ENCODE results near the gene GFOD1. TPM values are rescaled to one million over a fixed set of nuclear protein-coding genes. Genes with fewer than 3 reads are reported as not detected.

The GFOD1 gene
- total RNA-seq, 1 donor from 2014 or later, result 20.2 TPM

DNA sequence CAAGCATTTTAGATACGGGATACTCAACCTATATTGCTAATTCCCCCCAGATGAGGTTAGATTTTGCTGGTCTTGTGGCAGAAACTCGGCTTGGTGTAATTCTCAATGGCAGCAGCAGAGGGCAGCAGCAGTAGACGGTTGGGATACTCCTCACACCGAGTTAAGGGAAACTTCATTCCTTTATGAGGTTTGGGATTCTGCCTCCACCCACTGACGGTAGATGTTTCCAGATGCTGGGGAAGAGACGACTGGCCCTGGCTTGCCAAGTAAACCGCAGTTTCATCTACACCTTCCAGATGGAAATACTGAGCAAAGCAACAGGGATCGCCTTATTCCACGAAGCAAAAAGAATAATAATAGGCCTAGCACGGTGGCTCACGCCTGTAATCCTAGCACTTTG, 150.8 kb downstream of the GFOD1 start:
- peak; percentile 87 to 88 for ATAC-seq
- Histone ChIP-seq H3K27me3 (ENCODE audit: low read depth) (no peaks in the 10 kb centered on the region), H3K4me3 (no peak overlapping the region), H3K9me3 (no peaks in the 10 kb centered on the region), H3K36me3 (no peaks in the 10 kb centered on the region), H3K4me1 (no peaks in the 10 kb centered on the region), H3K27ac (no peak overlapping the region)
- intact Hi-C loops (cut with DNase I), result no loop called here
- TF ChIP-seq, protein P1, sequence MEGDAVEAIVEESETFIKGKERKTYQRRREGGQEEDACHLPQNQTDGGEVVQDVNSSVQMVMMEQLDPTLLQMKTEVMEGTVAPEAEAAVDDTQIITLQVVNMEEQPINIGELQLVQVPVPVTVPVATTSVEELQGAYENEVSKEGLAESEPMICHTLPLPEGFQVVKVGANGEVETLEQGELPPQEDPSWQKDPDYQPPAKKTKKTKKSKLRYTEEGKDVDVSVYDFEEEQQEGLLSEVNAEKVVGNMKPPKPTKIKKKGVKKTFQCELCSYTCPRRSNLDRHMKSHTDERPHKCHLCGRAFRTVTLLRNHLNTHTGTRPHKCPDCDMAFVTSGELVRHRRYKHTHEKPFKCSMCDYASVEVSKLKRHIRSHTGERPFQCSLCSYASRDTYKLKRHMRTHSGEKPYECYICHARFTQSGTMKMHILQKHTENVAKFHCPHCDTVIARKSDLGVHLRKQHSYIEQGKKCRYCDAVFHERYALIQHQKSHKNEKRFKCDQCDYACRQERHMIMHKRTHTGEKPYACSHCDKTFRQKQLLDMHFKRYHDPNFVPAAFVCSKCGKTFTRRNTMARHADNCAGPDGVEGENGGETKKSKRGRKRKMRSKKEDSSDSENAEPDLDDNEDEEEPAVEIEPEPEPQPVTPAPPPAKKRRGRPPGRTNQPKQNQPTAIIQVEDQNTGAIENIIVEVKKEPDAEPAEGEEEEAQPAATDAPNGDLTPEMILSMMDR (IDR thresholded peaks at IDR 0.05), result peak; percentile 93
- DNase-seq, result peak; percentile 79

DNA sequence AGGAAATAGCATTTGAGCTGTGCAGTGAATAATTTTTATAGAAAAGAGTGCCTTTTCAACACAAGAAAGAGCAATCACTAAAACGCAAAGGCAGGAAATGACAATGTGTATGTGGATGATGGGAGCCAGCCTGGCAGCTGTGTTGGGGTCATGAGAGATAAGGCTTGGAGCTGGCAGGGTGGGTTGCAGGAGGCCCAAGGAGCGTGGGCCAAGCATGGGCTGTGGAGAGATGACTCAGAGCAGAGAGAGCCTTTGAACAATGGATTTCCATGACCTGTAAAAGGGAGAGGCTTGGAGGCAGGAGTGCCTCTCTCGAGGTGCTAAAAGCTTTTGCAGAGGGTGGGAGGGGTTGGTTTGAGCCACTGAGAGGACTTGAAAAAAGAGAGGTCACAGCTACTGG, 152.4 kb downstream of the GFOD1 start:
- peak in 1 of 2 donors; percentile 13 for ATAC-seq

DNA sequence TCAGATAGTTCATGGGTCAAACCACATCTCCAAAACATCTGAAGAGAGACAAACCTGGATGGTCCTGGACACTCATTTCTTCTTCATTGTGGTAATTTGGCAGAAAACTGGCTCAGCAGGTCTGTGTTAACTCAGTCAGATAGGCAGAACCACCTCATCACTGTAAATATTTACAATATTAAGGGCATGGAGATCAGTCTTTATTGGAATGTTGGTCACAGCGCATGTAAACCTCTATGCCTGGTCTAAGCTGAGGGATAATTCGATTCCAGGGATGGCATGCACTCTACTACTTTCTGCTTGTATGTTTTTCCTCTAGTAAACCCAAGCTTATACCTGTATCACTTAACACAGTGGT, 155.1 kb downstream of the GFOD1 start:
- Histone ChIP-seq H3K4me3 (no peak overlapping the region), H3K4me1 (peaks cover 12% of the 10 kb centered on the region), H3K9me3 (no peaks in the 10 kb centered on the region), H3K36me3 (no peaks in the 10 kb centered on the region), H3K27me3 (ENCODE audit: low read depth) (no peaks in the 10 kb centered on the region), H3K27ac (no peak overlapping the region)
- DNase-seq (no peak), ATAC-seq (no peak)
- TF ChIP-seq, protein P1 (IDR thresholded peaks at IDR 0.05), result no peak
- intact Hi-C loops (cut with DNase I), result no loop called here

More for the DNA sequence above, 152.4 kb downstream of the GFOD1 start:
- no peak for DNase-seq
- Histone ChIP-seq H3K36me3 (no peaks in the 10 kb centered on the region), H3K4me1 (no peaks in the 10 kb centered on the region), H3K27ac (no peak overlapping the region), H3K9me3 (no peaks in the 10 kb centered on the region), H3K4me3 (no peak overlapping the region), H3K27me3 (ENCODE audit: low read depth) (no peaks in the 10 kb centered on the region)
- TF ChIP-seq, protein P1 (IDR thresholded peaks at IDR 0.05), result no peak
- intact Hi-C loops (cut with DNase I), result no loop called here

DNA sequence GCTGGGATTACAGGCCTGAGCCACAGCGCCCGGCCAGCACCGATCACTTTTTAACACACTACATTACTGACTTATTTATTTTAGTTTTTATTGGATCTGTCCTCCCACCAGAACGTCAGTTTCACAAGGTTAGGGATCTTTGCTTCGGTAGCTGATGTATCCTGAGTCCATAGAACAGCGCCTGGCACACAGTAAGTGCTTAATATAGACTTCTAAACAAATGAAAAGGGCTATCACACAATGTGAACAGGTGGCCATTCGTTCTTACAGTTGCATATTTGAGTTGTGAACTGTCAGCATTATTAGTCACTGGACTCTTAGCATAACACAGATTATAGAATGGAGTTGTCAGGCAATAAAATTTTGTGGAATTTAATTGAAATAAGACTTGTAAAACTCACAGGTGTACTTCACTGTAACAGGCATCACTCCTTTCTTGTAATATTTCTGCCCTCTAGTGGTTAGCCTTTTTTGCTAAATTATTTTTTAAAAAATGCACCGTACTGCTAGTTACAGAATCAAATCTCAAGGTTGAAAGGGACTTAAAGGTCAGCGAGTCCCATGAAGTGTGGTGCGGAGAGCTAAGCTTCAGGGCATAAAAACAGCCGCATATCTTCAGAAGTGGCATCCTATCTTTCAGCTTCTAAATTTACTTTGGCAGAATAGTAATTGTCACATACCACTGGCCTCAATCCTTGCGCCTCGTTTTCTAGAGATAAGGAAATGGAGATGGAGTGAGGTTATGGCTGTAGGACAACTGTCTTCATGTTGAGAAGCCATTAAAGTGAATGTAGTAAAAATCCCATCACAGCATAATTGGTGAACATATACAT, 155.7 kb downstream of the GFOD1 start:
- DNase-seq, result no peak
- intact Hi-C loops (cut with DNase I), result no loop called here
- H3K27ac ChIP-seq, result no peak overlapping the region

DNA sequence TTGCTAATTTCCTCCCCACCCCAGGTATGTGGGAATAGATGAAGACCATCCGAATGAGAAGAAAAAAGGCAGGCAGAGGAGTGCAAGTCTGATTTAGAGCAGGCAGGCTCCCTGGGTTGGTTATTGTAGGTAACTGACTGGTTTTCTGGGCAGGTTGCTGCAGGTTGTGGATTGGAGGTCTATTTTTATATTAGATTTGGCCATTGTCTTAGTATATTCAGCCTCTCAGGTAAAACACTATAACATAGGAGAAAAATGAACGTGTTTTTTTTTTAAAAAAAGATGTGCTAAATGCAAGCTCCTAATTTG, 158.6 kb downstream of the GFOD1 start:
- peak overlapping the region; percentile 89 for H3K27ac ChIP-seq
- ATAC-seq (no peak), DNase-seq (no peak)
- peak overlapping the region; percentile 76 for H3K4me3 ChIP-seq
- TF ChIP-seq, protein P1 (IDR thresholded peaks at IDR 0.05), result no peak
- intact Hi-C loops (cut with DNase I), result no loop called here
- peaks cover 21% of the 10 kb centered on the region for H3K4me1 ChIP-seq
- H3K36me3 ChIP-seq, result peaks cover 24% of the 10 kb centered on the region
- no peaks in the 10 kb centered on the region for H3K27me3 ChIP-seq (ENCODE audit: low read depth)
- no peaks in the 10 kb centered on the region for H3K9me3 ChIP-seq

More for the DNA sequence above, 155.7 kb downstream of the GFOD1 start:
- no peak for ATAC-seq
- Histone ChIP-seq H3K9me3 (no peaks in the 10 kb centered on the region), H3K4me3 (no peak overlapping the region), H3K36me3 (no peaks in the 10 kb centered on the region), H3K27me3 (ENCODE audit: low read depth) (no peaks in the 10 kb centered on the region), H3K4me1 (peaks cover 18% of the 10 kb centered on the region)
- TF ChIP-seq, protein P1 (IDR thresholded peaks at IDR 0.05), result peak; percentile 65

Data from lower lobe of right lung (tissue), 2 donors.